A549 (cell line): ENCODE data around the gene ECI1. TPM values are rescaled to one million over a fixed set of nuclear protein-coding genes. Genes with fewer than 3 reads are reported as not detected.
A peak's percentile ranks its signal among the peaks of the same experiment; 100 is the strongest.

Experiments used
- ATAC-seq, 2 experiments: fragments of 200-7000 bp in 1 of 2; fragments of >200 bp in 1 of 2; cut with Nextera tagmentation in 1 of 2; cut with Tn5 transposase in 1 of 2; 3 replicates each; pipeline versions ENCODE4 v1.8.0 to v1.9.1; 2018 to 2020; ENCODE audit warnings: mild to moderate bottlenecking in 1 of 2, moderate library complexity in 1 of 2
- CTCF ChIA-PET: fragments of 300-600 bp; sonication (Branson Sonifier 250); formaldehyde crosslinking; extraction: SDS; loops from one replicate; lab custom pipeline; 2021; ENCODE audit warnings: antibody characterized with exemption, inconsistent platforms; lab: Yijun Ruan, JAX
- POLR2A ChIA-PET: fragments of 350-600 bp; formaldehyde crosslinking; extraction: SDS; loops from one replicate; lab custom pipeline; 2021; ENCODE audit warnings: antibody characterized with exemption, inconsistent platforms; lab: Yijun Ruan, JAX
- DNase-seq, 2 experiments: peaks; one replicate each; pipeline versions ENCODE4 v3.0.0 to v3.0.0-alpha.2; 2011 to 2016; ENCODE audit warnings: low read depth in 1 of 2, low spot score in 1 of 2
- FAIRE-seq: peaks from 2 replicates; lab custom pipeline; 2011; peaks lifted over from hg19 to GRCh38; lab: Jason Lieb, UNC
- H3K27ac ChIP-seq, 2 experiments: fragments of >200 bp; sonication (Bioruptor Twin); formaldehyde crosslinking; 3 replicates each; pipeline ENCODE4 v1.5.1; 2016 to 2017
- H3K4me1 ChIP-seq: fragments of >200 bp; sonication (Bioruptor Twin); formaldehyde crosslinking; 3 replicates; pipeline ENCODE4 v1.6.1; 2016
- H3K4me2 ChIP-seq: fragments of >200 bp; sonication (Bioruptor Twin); formaldehyde crosslinking; 3 replicates; pipeline ENCODE4 v1.6.1; 2016
- H3K4me3 ChIP-seq: fragments of >200 bp; sonication (Bioruptor Twin); formaldehyde crosslinking; 3 replicates; pipeline ENCODE4 v1.5.1; 2016
- H3K9me3 ChIP-seq: fragments of >200 bp; sonication (Bioruptor Twin); formaldehyde crosslinking; 3 replicates; pipeline ENCODE4 v1.6.1; 2016
- BCL3 ChIP-seq: fragments of >200 bp; sonication (Bioruptor Twin); formaldehyde crosslinking; IDR thresholded peaks from 3 replicates; pipeline ENCODE4 v1.6.1; 2016
- CEBPB ChIP-seq, 2 experiments: fragments of >200 bp in 1 of 2; sonication (Bioruptor Twin) in 1 of 2; formaldehyde crosslinking in 1 of 2; IDR thresholded peaks; 2 replicates each; pipeline ENCODE4 v1.6.1; 2012 to 2016
- EP300 ChIP-seq, 2 experiments: fragments of >200 bp; sonication (Bioruptor Twin); formaldehyde crosslinking; IDR thresholded peaks; 2 replicates in 1 of 2; 3 replicates in 1 of 2; pipeline ENCODE4 v1.6.1; 2016 to 2017
- HEYL ChIP-seq: fragments of 250-450 bp; sonication (Bioruptor Pico); IDR thresholded peaks from 2 replicates; pipeline ENCODE4 v1.8.0; 2021; ENCODE audit warnings: mild to moderate bottlenecking, moderate library complexity
- HOXA7 ChIP-seq: fragments of 250-450 bp; sonication (Bioruptor Pico); IDR thresholded peaks from 2 replicates; pipeline ENCODE4 v1.5.0; 2020; ENCODE audit warnings: mild to moderate bottlenecking, moderate library complexity
- HOXB13 ChIP-seq: fragments of 250-450 bp; sonication (Bioruptor Pico); IDR thresholded peaks from 2 replicates; pipeline ENCODE4 v1.5.0; 2020; ENCODE audit warnings: low read depth, mild to moderate bottlenecking, moderate library complexity
- KDM1A ChIP-seq: fragments of 200-600 bp; sonication (generic); IDR thresholded peaks from 2 replicates; pipeline ENCODE4 v1.6.1; 2016; ENCODE audit warnings: low read depth, mild to moderate bottlenecking
- MAZ ChIP-seq: fragments of 150-350 bp; IDR thresholded peaks from 2 replicates; pipeline ENCODE4 v1.6.1; 2014; ENCODE audit warnings: antibody characterized with exemption, low read depth, low read length, borderline replicate concordance
- NPAS2 ChIP-seq: fragments of 250-450 bp; sonication (Bioruptor Pico); IDR thresholded peaks from 2 replicates; pipeline ENCODE4 v1.8.0; 2022; ENCODE audit warnings: mild to moderate bottlenecking, moderate library complexity, borderline replicate concordance
- NR3C1 ChIP-seq: fragments of >200 bp; sonication (Bioruptor Twin); formaldehyde crosslinking; IDR thresholded peaks from 3 replicates; pipeline ENCODE4 v1.6.1; 2017
- PBX3 ChIP-seq: IDR thresholded peaks from 2 replicates; pipeline ENCODE4 v1.6.1; 2012
- PHF8 ChIP-seq: fragments of 200-600 bp; sonication (generic); IDR thresholded peaks from 2 replicates; pipeline ENCODE4 v1.6.1; 2016; ENCODE audit warnings: low read depth, mild to moderate bottlenecking, antibody characterized with exemption, moderate library complexity, borderline replicate concordance
- POLR2A ChIP-seq: IDR thresholded peaks from 2 replicates; pipeline ENCODE4 v1.6.1; 2012; ENCODE audit warnings: mild to moderate bottlenecking, low read length
- RAD21 ChIP-seq, 2 experiments: fragments of >200 bp in 1 of 2; sonication (Bioruptor Twin) in 1 of 2; formaldehyde crosslinking in 1 of 2; IDR thresholded peaks in 1 of 2; conservative IDR thresholded peaks in 1 of 2; 2 replicates in 1 of 2; 3 replicates in 1 of 2; pipeline ENCODE4 v1.6.1; 2012 to 2018; ENCODE audit warnings: inconsistent platforms in 1 of 2
- RARB ChIP-seq: fragments of 250-450 bp; sonication (Bioruptor Pico); IDR thresholded peaks from 2 replicates; pipeline ENCODE4 v1.8.0; 2021; ENCODE audit warnings: mild to moderate bottlenecking, moderate library complexity
- RCOR1 ChIP-seq: fragments of 150-350 bp; IDR thresholded peaks from 2 replicates; pipeline ENCODE4 v1.6.1; 2014; ENCODE audit warnings: antibody characterized with exemption, low read length, low read depth
- SMC3 ChIP-seq: fragments of >200 bp; sonication (Bioruptor Twin); formaldehyde crosslinking; IDR thresholded peaks from 3 replicates; pipeline ENCODE4 v1.6.1; 2018; ENCODE audit warnings: inconsistent platforms
- TP53 ChIP-seq: fragments of 250-450 bp; sonication (Bioruptor Pico); IDR thresholded peaks from 2 replicates; pipeline ENCODE4 v1.5.0; 2021; ENCODE audit warnings: mild to moderate bottlenecking, moderate library complexity
- ZNF302 ChIP-seq: fragments of 250-450 bp; sonication (Bioruptor Pico); IDR thresholded peaks from 2 replicates; pipeline ENCODE4 v1.9.0; 2021; ENCODE audit warnings: inconsistent platforms, mild to moderate bottlenecking, moderate library complexity
- ZSCAN20 ChIP-seq: fragments of 250-450 bp; sonication (Bioruptor Pico); IDR thresholded peaks from 2 replicates; pipeline ENCODE4 v1.8.0; 2022; ENCODE audit warnings: mild to moderate bottlenecking, moderate library complexity
- WGBS: methylation state at CpG from one replicate; pipeline ENCODE4 v1.1.6; 2017; ENCODE audit errors: missing lambda C conversion rate; 5-methylcytosine and 5-hydroxymethylcytosine counted together
- polyA plus RNA-seq, 4 experiments: library from polyadenylated mRNA; depleted of rRNA in 3 of 4; stranded (reverse); fragments of >200 nt; fragmentation: RNase III in 1 of 4; extraction: RNeasy Plus Mini Kit Qiagen cat#74134 plus additional on column Dnase treatment in 1 of 4; gene quantifications; 2 replicates in 3 of 4; 3 replicates in 1 of 4; pipeline ENCODE4 v1.2.3, GENCODE V29; 2011 to 2017

Gene ECI1
- polyA plus RNA-seq, 2 of the 4 experiments (the other 2 are of a cell fraction): 41.5 to 47.9 TPM

- peak; percentile 37; the same call in 1 of the 2 replicates for TF ChIP-seq RARB (CRISPR knock-in tag)
- peak; percentile 98 for TF ChIP-seq TP53
- no peak for TF ChIP-seq BCL3
- TF ChIP-seq CEBPB (IDR thresholded peaks at IDR 0.05): no peak
- TF ChIP-seq MAZ: 0 out of 2 replicates have a peak, but pooled peaks have one; percentile 34
- peak; percentile 96 for TF ChIP-seq NPAS2
- TF ChIP-seq ZSCAN20 (CRISPR knock-in tag): peak; percentile 94
- TF ChIP-seq NR3C1: no peak
- TF ChIP-seq HOXA7: peak; percentile 69; the same call in 1 of the 2 replicates
- peak; percentile 95 for TF ChIP-seq ZNF302
- peak; percentile 99 for TF ChIP-seq HOXB13 (CRISPR knock-in tag)
- TF ChIP-seq HEYL (CRISPR knock-in tag): peak; percentile 98
- TF ChIP-seq KDM1A: no peak
Observed at GRCh38 chr16:2214719-2214968, 36.7 kb downstream of the ECI1 start, which contains the start of gene PGP (continued).

GRCh38 chr16:2213817-2214718 is 37.3 kb downstream of the ECI1 start:
- POLR2A ChIA-PET: interaction anchor here (1.0 to 3.1 kb wide), 9 partner anchors 8 to 468 kb away, joined by 3 to 31 read pairs (median 5); partner anchors contain the start of genes ECI1, KCTD5, MLST8 and TRAF7

GRCh38 chr16:2212362-2213324 is 38.7 kb downstream of the ECI1 start:
- WGBS: 57% methylated on average over 18 of the region's 19 CpGs

More at GRCh38 chr16:2213817-2214718, 37.3 kb downstream of the ECI1 start:
- H3K4me1 ChIP-seq: peaks cover 30% of the 10 kb centered on the region
- CTCF ChIA-PET: interaction anchor here (1.0 kb wide), 2 partner anchors 8 to 11 kb away, joined by 3 read pairs; partner anchors contain the start of gene MLST8
- H3K27ac ChIP-seq: peak overlapping the region; percentile 89 to 95
- H3K4me3 ChIP-seq: peak overlapping the region; percentile 98
- WGBS: 0% methylated on average over 18 of the region's 98 CpGs
- no peak for DNase-seq
- TF ChIP-seq POLR2A (no peak; the same call in 1 of the 2 replicates), RAD21 (conservative IDR thresholded peaks at IDR 0.05 in 1 of 2, IDR thresholded peaks at IDR 0.05 in 1 of 2) (no peak), PBX3 (no peak), SMC3 (no peak), CEBPB (IDR thresholded peaks at IDR 0.05) (no peak), PHF8 (peak; percentile 54; the same call in 1 of the 2 replicates)
- TF ChIP-seq, all 56 proteins: peak for 1
- Histone ChIP-seq H3K9me3 (no peaks in the 10 kb centered on the region), H3K4me2 (peak overlapping the region; percentile 100)
- ATAC-seq: peak in 1 of 2 experiments; percentile 28; a peak in 3 of 6 replicates
- FAIRE-seq: no peak

More at GRCh38 chr16:2212362-2213324, 38.7 kb downstream of the ECI1 start:
- CTCF ChIA-PET: interaction anchor here (1.0 to 1.3 kb wide), 3 partner anchors 13 to 288 kb away, joined by 3 read pairs; no protein-coding TSS in a partner anchor
- Histone ChIP-seq H3K4me2 (peak overlapping the region; percentile 100), H3K4me3 (peak overlapping the region; percentile 98), H3K9me3 (no peaks in the 10 kb centered on the region), H3K4me1 (peaks cover 30% of the 10 kb centered on the region), H3K27ac (peak overlapping the region in 1 of 2 experiments; percentile 95; a peak in 3 of 6 replicates)
- POLR2A ChIA-PET: interaction anchor here (1.1 kb wide), 1 partner anchor 57 kb away, joined by 3 read pairs; the partner anchor contains the start of gene TRAF7
- FAIRE-seq (no peak), DNase-seq (no peak), ATAC-seq (no peak)
- TF ChIP-seq RCOR1: no peak
- TF ChIP-seq ZNF302: no peak
- no peak for TF ChIP-seq EP300 (IDR thresholded peaks at IDR 0.05)
